HG02973 (cell line): ENCODE data around the gene CDH11.

Experiments used
- ATAC-seq: cut with Tn5 transposase; IDR thresholded peaks from one replicate; pipeline ENCODE4 v1.9.1; 2021; ENCODE audit warnings: moderate library complexity; ENCODE audit not compliant: unreplicated experiment

The CDH11 gene

GRCh38 chr16:65070831-65071432, 50.9 kb downstream of the CDH11 start:
- no peak for ATAC-seq

- ATAC-seq, result no peak
Observed at GRCh38 chr16:65069766-65070165, 52.1 kb downstream of the CDH11 start.

- ATAC-seq, result no peak
Observed at GRCh38 chr16:65069065-65069464, 52.8 kb downstream of the CDH11 start.

- ATAC-seq, result no peak
Observed at GRCh38 chr16:65068151-65068740, 53.6 kb downstream of the CDH11 start.

- ATAC-seq, result no peak
Observed at GRCh38 chr16:65066651-65067050, 55.2 kb downstream of the CDH11 start.

- no peak for ATAC-seq
Observed at GRCh38 chr16:65065031-65065430, 56.8 kb downstream of the CDH11 start.

- ATAC-seq, result no peak
Observed at GRCh38 chr16:65064131-65064530, 57.7 kb downstream of the CDH11 start.

- ATAC-seq, result no peak
Observed at GRCh38 chr16:65062736-65063583, 58.9 kb downstream of the CDH11 start.

- ATAC-seq, result no peak
Observed at GRCh38 chr16:65061935-65062518, 59.8 kb downstream of the CDH11 start.

- no peak for ATAC-seq
Observed at GRCh38 chr16:65061263-65061662, 60.6 kb downstream of the CDH11 start.

GRCh38 chr16:65059406-65059980, 62.4 kb downstream of the CDH11 start:
- ATAC-seq, result no peak

GRCh38 chr16:65057184-65057583, 64.7 kb downstream of the CDH11 start:
- ATAC-seq, result no peak

GRCh38 chr16:65054457-65054856, 67.4 kb downstream of the CDH11 start:
- ATAC-seq, result no peak

GRCh38 chr16:65049679-65050078, 72.2 kb downstream of the CDH11 start:
- ATAC-seq, result no peak

GRCh38 chr16:65045961-65046360, 75.9 kb downstream of the CDH11 start:
- ATAC-seq, result no peak

- no peak for ATAC-seq
Observed at GRCh38 chr16:65044873-65045272, 77.0 kb downstream of the CDH11 start.

GRCh38 chr16:65044026-65044425, 77.8 kb downstream of the CDH11 start:
- ATAC-seq, result no peak

- ATAC-seq, result no peak
Observed at GRCh38 chr16:65042438-65043365, 79.2 kb downstream of the CDH11 start.

GRCh38 chr16:65041667-65042066, 80.2 kb downstream of the CDH11 start:
- no peak for ATAC-seq

- no peak for ATAC-seq
Observed at GRCh38 chr16:65038100-65038499, 83.8 kb downstream of the CDH11 start.
